ENCODE results near the gene ARL13B.

The ARL13B gene

GRCh38 chr3:94098452-94098851 is 118.5 kb downstream of the ARL13B start:
- no peak for DNase-seq

GRCh38 chr3:94099311-94099710 is 119.4 kb downstream of the ARL13B start:
- DNase-seq, result no peak

DNA sequence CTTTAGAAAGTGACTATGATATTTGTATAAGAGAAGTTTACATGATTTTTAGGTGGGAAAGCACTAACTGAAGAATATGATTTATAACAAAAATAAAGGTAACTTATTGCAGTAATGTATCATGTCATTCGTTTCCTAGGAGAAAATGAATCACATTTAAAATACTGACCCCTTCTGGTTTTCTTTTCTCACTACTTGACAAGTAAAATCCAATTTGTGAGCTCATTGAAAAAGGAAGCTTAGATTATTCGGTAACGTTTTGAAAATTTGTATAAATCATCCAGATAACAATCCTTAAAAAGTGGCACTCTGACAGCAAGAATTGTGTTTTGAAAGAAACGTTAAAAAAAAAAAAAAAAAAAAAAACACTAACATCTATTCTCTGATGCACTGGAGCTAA is 121.9 kb downstream of the ARL13B start:
- DNase-seq, result no peak
